Progenitor cell of endocrine pancreas (in vitro differentiated cells): Measurements from ENCODE around the gene RELT. TPM values are rescaled to one million over a fixed set of nuclear protein-coding genes. Genes with fewer than 3 reads are reported as not detected.

ENCODE experiments used
- DNase-seq: peaks from one replicate; pipeline ENCODE4 v3.0.0; 2021; ENCODE audit warnings: low spot score; ENCODE audit not compliant: unreplicated experiment
- H3K27ac Mint-ChIP-seq: 2 replicates; pipeline ENCODE4 v1.8.0; 2021; ENCODE audit warnings: mild to moderate bottlenecking, moderate library complexity, mixed read lengths
- H3K27me3 Mint-ChIP-seq: 2 replicates; pipeline ENCODE4 v1.8.0; 2021; ENCODE audit warnings: mixed read lengths
- H3K36me3 Mint-ChIP-seq: 2 replicates; pipeline ENCODE4 v1.8.0; 2022; ENCODE audit warnings: mixed read lengths; ENCODE audit not compliant: insufficient read depth
- H3K4me1 Mint-ChIP-seq: 2 replicates; pipeline ENCODE4 v1.8.0; 2021; ENCODE audit warnings: low read depth, mixed read lengths
- H3K4me3 Mint-ChIP-seq: 2 replicates; pipeline ENCODE4 v1.8.0; 2021; ENCODE audit warnings: low read depth, mild to moderate bottlenecking, moderate library complexity, mixed read lengths
- H3K9me3 Mint-ChIP-seq: 2 replicates; pipeline ENCODE4 v1.8.0; 2021; ENCODE audit warnings: low read depth, mixed read lengths
- CTCF ChIP-seq: fragments of 200-600 bp; sonication (generic); IDR thresholded peaks from one replicate; pipeline ENCODE4 v1.5.0; 2021; ENCODE audit warnings: antibody characterized with exemption, mild to moderate bottlenecking; ENCODE audit not compliant: unreplicated experiment
- total RNA-seq: library from RNA; stranded (reverse); gene quantifications from 2 replicates; pipeline ENCODE4 v1.2.1, GENCODE V29; 2021

Gene RELT
- total RNA-seq, 1 donor from 2014 or later: 5.3 TPM

- peaks cover 9% of the 10 kb centered on the region for H3K4me1 Mint-ChIP-seq
- peak overlapping the region; percentile 54 for H3K4me3 Mint-ChIP-seq
- peaks cover 4% of the 10 kb centered on the region for H3K27me3 Mint-ChIP-seq
- TF ChIP-seq CTCF: no peak
- H3K36me3 Mint-ChIP-seq: peaks cover 4% of the 10 kb centered on the region
- H3K27ac Mint-ChIP-seq: no peak overlapping the region
- no peak for DNase-seq
- H3K9me3 Mint-ChIP-seq: no peaks in the 10 kb centered on the region
These were observed 32.9 kb upstream of the RELT start for GRCh38 chr11:73343076-73343873.

- peaks cover 5% of the 10 kb centered on the region for H3K36me3 Mint-ChIP-seq
- H3K4me1 Mint-ChIP-seq: peaks cover 9% of the 10 kb centered on the region
- no peak for DNase-seq
- H3K4me3 Mint-ChIP-seq: no peak overlapping the region
- no peak for TF ChIP-seq CTCF
- H3K9me3 Mint-ChIP-seq: no peaks in the 10 kb centered on the region
- peaks cover 4% of the 10 kb centered on the region for H3K27me3 Mint-ChIP-seq
- no peak overlapping the region for H3K27ac Mint-ChIP-seq
These were observed 32.0 kb upstream of the RELT start for GRCh38 chr11:73344191-73344607.

- Mint-ChIP-seq H3K4me3 (no peak overlapping the region), H3K36me3 (peaks cover 5% of the 10 kb centered on the region), H3K4me1 (peaks cover 7% of the 10 kb centered on the region), H3K9me3 (no peaks in the 10 kb centered on the region), H3K27me3 (peaks cover 4% of the 10 kb centered on the region), H3K27ac (no peak overlapping the region)
- no peak for DNase-seq
- TF ChIP-seq CTCF: no peak
These were observed 30.6 kb upstream of the RELT start for GRCh38 chr11:73345481-73346160.

GRCh38 chr11:73346186-73346935 is 29.8 kb upstream of the RELT start:
- no peak for TF ChIP-seq CTCF
- no peaks in the 10 kb centered on the region for H3K9me3 Mint-ChIP-seq
- H3K36me3 Mint-ChIP-seq: peaks cover 5% of the 10 kb centered on the region
- peaks cover 3% of the 10 kb centered on the region for H3K27me3 Mint-ChIP-seq
- no peak for DNase-seq
- peaks cover 7% of the 10 kb centered on the region for H3K4me1 Mint-ChIP-seq
- no peak overlapping the region for H3K27ac Mint-ChIP-seq
- H3K4me3 Mint-ChIP-seq: no peak overlapping the region

GRCh38 chr11:73347067-73347466 is 29.1 kb upstream of the RELT start:
- no peak for DNase-seq
- H3K27me3 Mint-ChIP-seq: no peaks in the 10 kb centered on the region
- no peaks in the 10 kb centered on the region for H3K9me3 Mint-ChIP-seq
- peaks cover 5% of the 10 kb centered on the region for H3K36me3 Mint-ChIP-seq
- peaks cover 7% of the 10 kb centered on the region for H3K4me1 Mint-ChIP-seq
- H3K27ac Mint-ChIP-seq: no peak overlapping the region
- no peak for TF ChIP-seq CTCF
- H3K4me3 Mint-ChIP-seq: no peak overlapping the region
